Fibroblast of peridontal ligament (primary cell): Measurements from ENCODE around the gene OPRM1.
"Not testable (repeated sequence)": the region's sequence is repeated elsewhere in the genome, so short reads cannot be mapped to it uniquely, and the experiment has no call there.

Experiments used
- DNase-seq: peaks from one replicate; pipeline ENCODE4 v3.0.0-alpha.2; 2010; ENCODE audit errors: extremely low read depth

Gene OPRM1

GRCh38 chr6:154039231-154039842 lies at the start of gene OPRM1:
Gene OPRM1 (plus strand): TSS chr6:154039240. CDS start chr6:154039545, 305 bp downstream.
- DNase-seq: peak; percentile 1

DNA sequence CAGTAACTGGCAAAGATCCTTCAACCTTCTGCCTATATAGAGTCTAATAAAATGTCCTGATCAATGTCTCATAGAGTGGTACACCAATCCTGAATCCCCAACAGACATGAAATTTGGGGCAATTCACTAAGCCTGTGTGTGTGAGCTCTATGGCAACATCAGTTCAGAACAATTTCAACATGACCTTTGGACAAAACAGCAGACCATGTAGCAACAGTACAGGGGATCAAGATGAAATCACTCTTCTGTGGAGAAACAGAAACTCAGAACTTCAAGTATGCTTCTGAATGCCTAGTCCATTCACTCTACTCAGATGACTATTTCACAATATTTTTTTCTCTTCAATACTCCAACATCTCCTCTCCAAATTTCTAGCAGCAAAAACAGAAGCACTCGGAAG lies 49.1 kb upstream of the OPRM1 start:
- DNase-seq: no peak

- no peak for DNase-seq
Observed at GRCh38 chr6:153994004-153994403, 45.0 kb upstream of the OPRM1 start.

DNA sequence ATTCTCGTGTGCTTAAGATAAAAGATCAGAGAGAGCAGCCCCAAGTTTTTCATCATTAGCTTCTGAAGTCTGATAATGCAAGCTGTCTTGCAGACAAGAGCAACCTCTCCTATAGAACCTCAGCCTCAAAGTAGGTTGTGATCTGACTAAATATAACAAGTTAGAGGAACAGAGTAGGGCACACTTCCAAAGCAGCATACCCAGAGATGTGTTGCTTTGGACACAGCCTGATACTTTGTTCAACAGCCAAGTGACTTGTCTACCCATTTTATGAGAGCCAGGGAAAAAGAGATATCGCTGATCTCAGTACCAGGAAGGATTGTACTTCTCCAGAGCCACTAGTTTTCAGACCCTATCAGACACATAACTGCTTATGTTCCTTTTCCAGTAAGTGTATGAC lies 44.2 kb upstream of the OPRM1 start:
- no peak for DNase-seq

GRCh38 chr6:153997221-153997620 lies 41.8 kb upstream of the OPRM1 start:
- DNase-seq: no peak

GRCh38 chr6:154001494-154002285 lies 37.4 kb upstream of the OPRM1 start:
- DNase-seq: no peak

- no peak for DNase-seq
Observed at GRCh38 chr6:154002894-154003293, 36.1 kb upstream of the OPRM1 start.

- no peak for DNase-seq
Observed at GRCh38 chr6:154010371-154010770, 28.7 kb upstream of the OPRM1 start.

GRCh38 chr6:154012852-154013251 lies 26.2 kb upstream of the OPRM1 start:
- no peak for DNase-seq

GRCh38 chr6:154017786-154018185 lies 21.3 kb upstream of the OPRM1 start:
- DNase-seq: no peak

DNA sequence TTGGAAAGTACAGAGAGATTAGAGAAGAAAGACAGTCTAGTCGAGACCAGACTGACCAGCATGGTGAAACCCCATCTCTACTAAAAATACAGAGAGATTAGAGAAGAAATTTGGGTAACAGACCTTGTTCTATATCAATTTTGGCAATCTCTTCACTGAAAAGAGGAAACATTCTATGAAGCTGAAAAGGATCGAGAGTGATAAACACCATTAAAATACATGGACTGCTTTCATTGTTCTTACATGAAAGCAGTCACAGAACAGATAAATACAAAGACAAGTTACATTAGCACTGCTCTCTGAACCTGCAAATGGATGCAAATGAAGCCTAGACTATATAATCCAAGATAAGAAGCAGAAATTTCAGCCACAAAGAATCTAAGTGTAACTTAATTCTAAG lies 8.4 kb upstream of the OPRM1 start:
- DNase-seq: no peak

DNA sequence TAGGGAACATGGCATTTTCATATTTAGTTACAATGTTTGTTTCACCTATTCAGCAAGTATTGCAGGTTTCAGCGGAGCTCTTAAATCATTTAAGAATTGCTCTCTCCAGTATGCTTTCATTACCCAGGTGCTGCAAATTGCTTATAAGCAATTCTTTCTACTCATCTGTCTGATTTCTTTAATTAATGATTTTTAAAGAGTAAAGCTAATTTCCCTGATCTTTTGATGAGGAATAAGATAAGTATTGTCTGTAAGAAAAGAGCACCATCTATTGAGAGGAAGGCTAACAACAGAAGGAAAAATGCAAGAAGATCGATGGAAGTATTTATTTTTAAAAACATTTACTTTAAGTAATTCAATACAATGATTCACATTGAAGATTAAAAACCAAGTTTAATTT lies 2.0 kb downstream of the OPRM1 start:
- no peak for DNase-seq

- no peak for DNase-seq
Observed at GRCh38 chr6:154053141-154053540, 14.1 kb downstream of the OPRM1 start.

- no peak for DNase-seq
Observed at GRCh38 chr6:154056536-154056935, 17.5 kb downstream of the OPRM1 start.

DNA sequence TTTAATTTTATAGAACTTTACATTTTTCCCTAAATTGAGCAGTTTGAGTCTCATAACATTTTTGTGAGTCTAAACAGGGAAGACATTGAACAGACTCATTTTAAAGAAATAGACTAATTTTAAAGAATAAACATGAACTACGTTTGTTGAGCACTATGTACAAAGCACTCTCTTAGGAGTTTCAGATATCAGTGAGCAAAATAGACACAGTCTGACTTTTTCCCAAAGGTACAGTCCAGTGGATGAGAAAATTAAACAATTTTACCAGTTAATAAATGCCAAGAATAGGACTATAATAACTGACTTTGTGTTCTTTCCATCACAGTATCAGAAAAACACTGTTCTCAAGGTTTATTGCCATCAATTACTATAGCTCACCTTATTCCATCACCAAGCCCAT lies 18.1 kb downstream of the OPRM1 start:
- no peak for DNase-seq

- DNase-seq: no peak
Observed at GRCh38 chr6:154058963-154059680, 20.1 kb downstream of the OPRM1 start.

GRCh38 chr6:154060076-154060475 lies 21.0 kb downstream of the OPRM1 start:
- no peak for DNase-seq

GRCh38 chr6:154070041-154070440 lies 31.0 kb downstream of the OPRM1 start:
- no peak for DNase-seq

- DNase-seq: no peak
Observed at GRCh38 chr6:154070657-154071056, 31.6 kb downstream of the OPRM1 start.

- no peak for DNase-seq
Observed at GRCh38 chr6:154071236-154071635, 32.2 kb downstream of the OPRM1 start.

- no peak for DNase-seq
Observed at GRCh38 chr6:154071711-154072110, 32.7 kb downstream of the OPRM1 start.

DNA sequence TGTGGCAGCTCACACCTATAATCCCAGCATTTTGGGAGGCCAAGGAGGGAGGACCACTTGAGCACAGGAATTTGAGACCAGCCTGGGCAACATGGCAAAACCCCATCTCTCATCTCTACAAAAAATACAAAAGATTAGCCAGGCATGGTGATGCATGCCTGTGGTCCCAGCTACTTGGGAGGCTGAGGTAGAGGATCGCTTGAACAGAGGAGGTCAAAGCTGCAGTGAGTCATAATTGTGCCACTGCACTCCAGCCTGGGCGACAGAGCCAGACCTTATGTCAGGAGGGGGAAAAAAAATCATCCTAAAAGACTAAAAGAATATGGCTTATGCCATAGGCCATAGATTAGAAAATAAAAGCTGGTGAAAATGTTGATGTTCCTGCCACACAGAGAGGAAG lies 39.6 kb downstream of the OPRM1 start:
- not testable (repeated sequence) for DNase-seq
